ENCODE data around the gene HKDC1.
"Not testable (repeated sequence)": the region's sequence is repeated elsewhere in the genome, so short reads cannot be mapped to it uniquely, and the experiment has no call there.

HKDC1 gene

GRCh38 chr10:69243817-69244216 lies 23.7 kb downstream of the HKDC1 start:
- no peak for FAIRE-seq

GRCh38 chr10:69246036-69246435 lies 25.9 kb downstream of the HKDC1 start:
- no peak for FAIRE-seq

GRCh38 chr10:69246581-69247312 lies 26.6 kb downstream of the HKDC1 start:
- no peak for FAIRE-seq

- no peak for FAIRE-seq
Observed at GRCh38 chr10:69247313-69247710, 27.2 kb downstream of the HKDC1 start.

GRCh38 chr10:69248117-69248730 lies 28.1 kb downstream of the HKDC1 start:
- FAIRE-seq: no peak

GRCh38 chr10:69250041-69250440 lies 29.9 kb downstream of the HKDC1 start:
- no peak for FAIRE-seq

- FAIRE-seq: not testable (repeated sequence)
Observed at GRCh38 chr10:69251417-69251816, 31.3 kb downstream of the HKDC1 start.

- no peak for FAIRE-seq
Observed at GRCh38 chr10:69253171-69253570, 33.0 kb downstream of the HKDC1 start.

GRCh38 chr10:69254877-69255276 lies 34.7 kb downstream of the HKDC1 start:
- FAIRE-seq: no peak

GRCh38 chr10:69259547-69260243 lies 39.6 kb downstream of the HKDC1 start:
- FAIRE-seq: no peak

- no peak for FAIRE-seq
Observed at GRCh38 chr10:69261184-69261583, 41.1 kb downstream of the HKDC1 start.

GRCh38 chr10:69262292-69262751 lies 42.2 kb downstream of the HKDC1 start:
- no peak for FAIRE-seq

- no peak for FAIRE-seq
Observed at GRCh38 chr10:69265521-69265920, 45.4 kb downstream of the HKDC1 start.

- FAIRE-seq: no peak
Observed at GRCh38 chr10:69268761-69269416, 48.8 kb downstream of the HKDC1 start.

- FAIRE-seq: no peak
Observed at GRCh38 chr10:69269761-69270160, 49.6 kb downstream of the HKDC1 start.

GRCh38 chr10:69270990-69271389 lies 50.9 kb downstream of the HKDC1 start:
- FAIRE-seq: no peak

- no peak for FAIRE-seq
Observed at GRCh38 chr10:69272624-69273023, 52.5 kb downstream of the HKDC1 start.

GRCh38 chr10:69275444-69275843 lies 55.3 kb downstream of the HKDC1 start:
- FAIRE-seq: no peak

- FAIRE-seq: no peak
Observed at GRCh38 chr10:69276503-69276902, 56.4 kb downstream of the HKDC1 start.

GRCh38 chr10:69278446-69278963 lies 58.4 kb downstream of the HKDC1 start, which contains the start of gene HK1:
Gene HK1, plus strand, starts transcription at chr10:69278496.
- FAIRE-seq: no peak

GRCh38 chr10:69279110-69279509 lies 59.0 kb downstream of the HKDC1 start:
- FAIRE-seq: no peak

- FAIRE-seq: no peak
Observed at GRCh38 chr10:69281507-69282413, 61.6 kb downstream of the HKDC1 start.
